ENCODE data around the gene CYB5R4.

GRCh38 chr6:83853178-83854000 lies 6.1 kb upstream of the CYB5R4 start, which contains the start of gene RIPPLY2:
- no peak for TF ChIP-seq EP300 (IDR thresholded peaks at IDR 0.05; ENCODE audit: borderline replicate concordance in 1 of 2, control insufficient read depth in 1 of 2, low read depth in 2 of 2, low read length in 2 of 2)
- TF ChIP-seq, protein P1, sequence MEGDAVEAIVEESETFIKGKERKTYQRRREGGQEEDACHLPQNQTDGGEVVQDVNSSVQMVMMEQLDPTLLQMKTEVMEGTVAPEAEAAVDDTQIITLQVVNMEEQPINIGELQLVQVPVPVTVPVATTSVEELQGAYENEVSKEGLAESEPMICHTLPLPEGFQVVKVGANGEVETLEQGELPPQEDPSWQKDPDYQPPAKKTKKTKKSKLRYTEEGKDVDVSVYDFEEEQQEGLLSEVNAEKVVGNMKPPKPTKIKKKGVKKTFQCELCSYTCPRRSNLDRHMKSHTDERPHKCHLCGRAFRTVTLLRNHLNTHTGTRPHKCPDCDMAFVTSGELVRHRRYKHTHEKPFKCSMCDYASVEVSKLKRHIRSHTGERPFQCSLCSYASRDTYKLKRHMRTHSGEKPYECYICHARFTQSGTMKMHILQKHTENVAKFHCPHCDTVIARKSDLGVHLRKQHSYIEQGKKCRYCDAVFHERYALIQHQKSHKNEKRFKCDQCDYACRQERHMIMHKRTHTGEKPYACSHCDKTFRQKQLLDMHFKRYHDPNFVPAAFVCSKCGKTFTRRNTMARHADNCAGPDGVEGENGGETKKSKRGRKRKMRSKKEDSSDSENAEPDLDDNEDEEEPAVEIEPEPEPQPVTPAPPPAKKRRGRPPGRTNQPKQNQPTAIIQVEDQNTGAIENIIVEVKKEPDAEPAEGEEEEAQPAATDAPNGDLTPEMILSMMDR (IDR thresholded peaks at IDR 0.05 in 2 of 3, conservative IDR thresholded peaks at IDR 0.05 in 1 of 3; ENCODE audit: control insufficient read depth in 2 of 3, extremely low read depth in 1 of 3, insufficient read depth in 1 of 3, low read depth in 3 of 3, low read length in 3 of 3), result no peak
- TF ChIP-seq, protein P2, sequence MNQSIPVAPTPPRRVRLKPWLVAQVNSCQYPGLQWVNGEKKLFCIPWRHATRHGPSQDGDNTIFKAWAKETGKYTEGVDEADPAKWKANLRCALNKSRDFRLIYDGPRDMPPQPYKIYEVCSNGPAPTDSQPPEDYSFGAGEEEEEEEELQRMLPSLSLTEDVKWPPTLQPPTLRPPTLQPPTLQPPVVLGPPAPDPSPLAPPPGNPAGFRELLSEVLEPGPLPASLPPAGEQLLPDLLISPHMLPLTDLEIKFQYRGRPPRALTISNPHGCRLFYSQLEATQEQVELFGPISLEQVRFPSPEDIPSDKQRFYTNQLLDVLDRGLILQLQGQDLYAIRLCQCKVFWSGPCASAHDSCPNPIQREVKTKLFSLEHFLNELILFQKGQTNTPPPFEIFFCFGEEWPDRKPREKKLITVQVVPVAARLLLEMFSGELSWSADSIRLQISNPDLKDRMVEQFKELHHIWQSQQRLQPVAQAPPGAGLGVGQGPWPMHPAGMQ (IDR thresholded peaks at IDR 0.05; ENCODE audit: borderline replicate concordance), result no peak

Measured in GM12878 (cell line).